ENCODE results near the gene TMED7.

Gene TMED7

DNA sequence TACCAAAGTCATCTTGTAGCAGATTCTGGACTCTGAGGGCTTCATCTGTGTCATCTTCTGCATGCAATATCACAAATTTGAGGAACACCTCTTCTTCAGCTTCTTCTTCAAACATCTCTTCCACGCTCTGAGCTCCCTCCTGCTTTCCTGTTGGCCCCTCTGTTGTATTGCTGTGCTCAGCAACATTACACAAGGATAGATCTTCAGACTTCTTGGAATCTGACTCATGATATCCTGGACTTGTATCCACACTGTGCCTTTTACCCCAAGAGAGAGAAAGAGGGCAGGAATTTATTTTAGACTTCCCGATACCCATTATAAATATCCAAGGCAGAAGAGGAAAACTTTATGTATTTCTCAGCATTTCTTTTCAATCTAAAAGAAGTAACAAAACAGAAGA is 44.9 kb downstream of the TMED7 start:
- no peaks in the 10 kb centered on the region for H3K9me3 Mint-ChIP-seq
- H3K36me3 Mint-ChIP-seq (ENCODE audit: low read depth), result no peaks in the 10 kb centered on the region
- no peak overlapping the region for H3K27ac Mint-ChIP-seq

GRCh38 chr5:115579747-115580173 is 46.1 kb downstream of the TMED7 start:
- Mint-ChIP-seq H3K27me3 (no peaks in the 10 kb centered on the region), H3K4me3 (no peak overlapping the region), H3K36me3 (ENCODE audit: low read depth) (no peaks in the 10 kb centered on the region), H3K9me3 (no peaks in the 10 kb centered on the region), H3K27ac (no peak overlapping the region), H3K4me1 (ENCODE audit: low read depth) (no peaks in the 10 kb centered on the region)
- DNase-seq, result no peak

More for the DNA sequence above, 44.9 kb downstream of the TMED7 start:
- no peak overlapping the region for H3K4me3 Mint-ChIP-seq
- no peak for DNase-seq
- H3K4me1 Mint-ChIP-seq (ENCODE audit: low read depth), result no peaks in the 10 kb centered on the region
- no peaks in the 10 kb centered on the region for H3K27me3 Mint-ChIP-seq

DNA sequence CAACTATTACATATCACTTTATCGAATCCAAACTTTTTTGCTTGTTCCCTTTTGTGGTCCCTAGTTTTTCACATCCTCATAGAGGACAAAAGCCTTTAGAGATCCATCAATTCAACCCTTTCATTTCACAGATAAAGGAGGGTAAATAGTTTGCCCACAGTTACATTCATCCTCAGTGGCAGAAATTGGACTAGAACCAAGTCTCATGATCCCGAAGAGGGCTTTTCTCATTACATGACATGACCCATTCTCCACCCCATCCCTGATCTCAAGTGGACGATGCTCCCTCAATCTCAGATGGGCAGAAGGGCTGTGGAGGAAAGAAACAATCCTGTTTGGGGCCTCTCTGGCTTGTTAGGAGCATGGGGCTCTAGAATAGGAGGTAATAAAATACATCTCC is 46.6 kb downstream of the TMED7 start:
- Mint-ChIP-seq H3K27me3 (no peaks in the 10 kb centered on the region), H3K27ac (no peak overlapping the region), H3K4me3 (no peak overlapping the region), H3K9me3 (no peaks in the 10 kb centered on the region), H3K36me3 (ENCODE audit: low read depth) (no peaks in the 10 kb centered on the region), H3K4me1 (ENCODE audit: low read depth) (peaks cover 3% of the 10 kb centered on the region)
- no peak for DNase-seq

DNA sequence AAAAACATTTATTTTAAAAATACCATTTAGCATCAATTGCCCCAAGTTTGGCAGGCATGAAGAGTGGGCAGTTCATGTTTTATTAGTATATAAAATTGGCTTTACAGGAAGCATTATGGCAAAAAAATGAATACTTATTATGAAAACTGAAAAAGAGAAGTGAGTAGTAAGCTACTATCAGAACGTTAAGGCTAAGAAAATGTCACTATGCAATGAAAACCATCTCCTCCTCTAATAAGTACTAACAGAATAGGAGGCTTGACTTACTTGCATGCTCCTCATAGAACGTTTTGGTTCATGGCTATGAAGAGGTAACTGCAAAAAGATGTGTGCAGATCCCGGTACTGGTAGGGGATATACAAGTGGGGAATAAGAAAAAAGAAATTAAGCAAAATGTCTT is 47.2 kb downstream of the TMED7 start:
- H3K27ac Mint-ChIP-seq, result no peak overlapping the region
- H3K4me3 Mint-ChIP-seq, result no peak overlapping the region
- H3K27me3 Mint-ChIP-seq, result peaks cover 2% of the 10 kb centered on the region
- DNase-seq, result no peak
- H3K4me1 Mint-ChIP-seq (ENCODE audit: low read depth), result peaks cover 3% of the 10 kb centered on the region
- no peaks in the 10 kb centered on the region for H3K36me3 Mint-ChIP-seq (ENCODE audit: low read depth)
- H3K9me3 Mint-ChIP-seq, result no peaks in the 10 kb centered on the region

- Mint-ChIP-seq H3K4me3 (no peak overlapping the region), H3K4me1 (ENCODE audit: low read depth) (peaks cover 3% of the 10 kb centered on the region), H3K27ac (no peak overlapping the region), H3K9me3 (no peaks in the 10 kb centered on the region), H3K36me3 (ENCODE audit: low read depth) (no peaks in the 10 kb centered on the region), H3K27me3 (peaks cover 7% of the 10 kb centered on the region)
- no peak for DNase-seq
Observed at GRCh38 chr5:115577741-115578140, 48.1 kb downstream of the TMED7 start.

DNA sequence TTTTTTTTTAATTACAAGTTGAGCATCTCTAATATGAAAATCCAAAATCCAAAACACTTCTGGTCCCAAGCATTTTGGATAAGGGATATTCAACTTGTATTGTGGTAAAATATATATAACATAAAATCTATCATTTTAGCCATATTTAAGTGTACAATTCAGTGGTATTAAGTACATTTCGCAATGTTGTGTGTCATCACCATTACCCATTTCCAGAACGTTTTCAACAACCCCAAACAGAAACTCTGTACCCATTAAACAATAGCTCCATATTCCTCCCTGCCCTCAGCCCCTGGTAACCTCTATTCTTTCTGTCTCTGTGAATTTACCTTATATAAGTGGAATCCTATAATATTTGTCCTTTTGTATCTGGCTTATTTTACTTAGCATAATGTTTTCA is 48.5 kb downstream of the TMED7 start:
- no peak for DNase-seq
- no peaks in the 10 kb centered on the region for H3K36me3 Mint-ChIP-seq (ENCODE audit: low read depth)
- peaks cover 9% of the 10 kb centered on the region for H3K27me3 Mint-ChIP-seq
- H3K9me3 Mint-ChIP-seq, result no peaks in the 10 kb centered on the region
- peaks cover 3% of the 10 kb centered on the region for H3K4me1 Mint-ChIP-seq (ENCODE audit: low read depth)
- H3K27ac Mint-ChIP-seq, result no peak overlapping the region
- no peak overlapping the region for H3K4me3 Mint-ChIP-seq

DNA sequence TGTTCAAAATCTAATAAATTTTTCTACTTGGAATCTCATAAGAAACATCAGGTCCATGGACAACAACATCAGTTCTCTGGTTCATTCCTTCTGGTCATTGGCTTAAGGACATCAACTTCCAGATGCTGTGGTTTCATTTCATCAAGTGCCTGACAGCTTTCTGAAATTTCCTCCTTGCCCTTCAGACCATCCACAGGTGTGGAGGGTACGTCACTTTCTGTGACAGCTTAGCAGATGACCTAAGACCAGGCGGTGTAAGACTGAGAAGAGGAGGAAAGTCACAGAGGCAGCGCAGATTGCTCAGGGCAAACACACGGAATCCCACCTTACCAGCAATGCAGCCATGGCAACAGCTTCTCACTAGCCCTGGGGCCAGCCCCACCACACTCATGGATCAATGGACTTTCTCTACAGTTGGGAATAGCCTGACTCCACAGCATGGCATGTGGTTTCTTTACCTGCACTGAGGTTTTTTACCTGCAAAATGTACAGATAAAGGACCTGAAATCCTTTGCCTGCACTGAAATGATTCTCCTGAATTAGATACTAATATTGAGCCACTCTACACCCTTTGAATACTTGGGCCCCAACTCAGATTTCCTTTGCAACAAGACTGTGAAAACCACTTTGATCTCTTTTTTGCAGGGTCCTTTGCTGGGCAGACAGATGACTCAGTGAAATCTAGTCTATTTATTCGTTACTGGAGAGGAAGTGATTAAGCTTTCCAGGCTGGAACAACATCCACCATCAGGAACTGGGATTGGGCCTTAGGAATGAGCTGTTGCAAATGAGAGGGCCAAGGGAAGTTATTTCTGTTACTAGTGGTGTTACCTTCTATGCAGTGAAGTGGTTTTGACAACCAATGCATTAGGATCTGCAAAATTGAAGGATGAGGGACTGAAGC is 50.4 kb downstream of the TMED7 start:
- no peaks in the 10 kb centered on the region for H3K36me3 Mint-ChIP-seq (ENCODE audit: low read depth)
- DNase-seq, result no peak
- no peak overlapping the region for H3K4me3 Mint-ChIP-seq

DNA sequence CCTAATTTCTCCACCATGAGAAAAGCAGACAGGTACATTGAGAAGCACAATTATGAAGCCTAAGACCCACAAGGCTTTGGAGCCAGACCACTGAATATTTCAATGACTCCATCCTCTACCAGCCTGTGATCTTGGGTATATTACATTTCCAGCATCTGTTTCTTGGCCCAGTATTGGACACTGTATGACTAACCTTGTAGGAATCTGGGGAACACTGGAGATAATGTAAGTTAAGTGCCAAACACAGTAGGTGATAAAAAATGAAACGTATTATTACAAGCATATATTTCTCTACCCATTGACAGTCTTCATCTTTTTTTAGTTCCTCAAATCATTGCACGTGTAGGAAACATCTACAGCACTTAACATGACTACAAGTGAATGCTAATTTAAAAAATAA is 52.7 kb downstream of the TMED7 start:
- H3K9me3 Mint-ChIP-seq, result no peaks in the 10 kb centered on the region
- no peak overlapping the region for H3K27ac Mint-ChIP-seq
- peaks cover 3% of the 10 kb centered on the region for H3K4me1 Mint-ChIP-seq (ENCODE audit: low read depth)
- peaks cover 9% of the 10 kb centered on the region for H3K27me3 Mint-ChIP-seq
- no peak for DNase-seq
- no peak overlapping the region for H3K4me3 Mint-ChIP-seq
- no peaks in the 10 kb centered on the region for H3K36me3 Mint-ChIP-seq (ENCODE audit: low read depth)

More for the DNA sequence above, 50.4 kb downstream of the TMED7 start:
- H3K9me3 Mint-ChIP-seq, result no peaks in the 10 kb centered on the region
- H3K27ac Mint-ChIP-seq, result no peak overlapping the region
- peaks cover 9% of the 10 kb centered on the region for H3K27me3 Mint-ChIP-seq
- peaks cover 3% of the 10 kb centered on the region for H3K4me1 Mint-ChIP-seq (ENCODE audit: low read depth)

DNA sequence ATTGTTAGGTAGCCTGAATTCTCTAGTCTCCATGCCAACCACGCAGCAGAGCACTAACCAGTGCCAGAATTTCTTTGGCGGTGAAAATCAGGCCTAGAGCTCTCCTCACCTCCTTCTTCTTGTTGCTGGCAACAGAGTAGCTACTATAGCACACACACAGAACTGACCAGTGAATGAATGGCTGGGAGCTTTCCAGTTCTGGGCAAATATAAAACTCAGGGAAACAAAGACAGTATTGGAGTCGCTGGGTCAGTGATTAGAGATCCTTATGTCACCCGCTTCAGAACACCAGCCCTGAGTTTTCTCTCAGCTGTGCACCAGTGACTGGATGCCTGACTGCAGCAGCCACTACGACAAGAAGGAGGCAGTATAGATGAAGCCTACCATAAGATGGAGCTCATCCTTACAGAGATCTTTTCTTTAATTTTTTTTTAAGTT is 54.4 kb downstream of the TMED7 start:
- DNase-seq, result no peak
- Mint-ChIP-seq H3K9me3 (no peaks in the 10 kb centered on the region), H3K4me3 (no peak overlapping the region), H3K36me3 (ENCODE audit: low read depth) (no peaks in the 10 kb centered on the region), H3K27me3 (peaks cover 9% of the 10 kb centered on the region), H3K27ac (no peak overlapping the region), H3K4me1 (ENCODE audit: low read depth) (peaks cover 3% of the 10 kb centered on the region)

GRCh38 chr5:115568668-115569067 is 57.2 kb downstream of the TMED7 start:
- Mint-ChIP-seq H3K4me1 (ENCODE audit: low read depth) (no peaks in the 10 kb centered on the region), H3K36me3 (ENCODE audit: low read depth) (no peaks in the 10 kb centered on the region), H3K4me3 (no peak overlapping the region), H3K9me3 (no peaks in the 10 kb centered on the region), H3K27ac (no peak overlapping the region), H3K27me3 (peaks cover 10% of the 10 kb centered on the region)
- DNase-seq, result no peak

GRCh38 chr5:115565233-115565632 is 60.6 kb downstream of the TMED7 start:
- no peak for DNase-seq
- Mint-ChIP-seq H3K36me3 (ENCODE audit: low read depth) (no peaks in the 10 kb centered on the region), H3K27ac (no peak overlapping the region), H3K4me3 (no peak overlapping the region), H3K9me3 (no peaks in the 10 kb centered on the region), H3K4me1 (ENCODE audit: low read depth) (no peaks in the 10 kb centered on the region), H3K27me3 (peaks cover 19% of the 10 kb centered on the region)
